Measurements from ENCODE around the gene ZNF324B. TPM values are rescaled to one million over a fixed set of nuclear protein-coding genes. Genes with fewer than 3 reads are reported as not detected.

Gene ZNF324B
- total and polyA plus RNA-seq, 10 of the 15 experiments (the other 5 are each of a cell fraction or from before 2014, with no cell fraction given): 0.11 to 12.8 (median 4.0) TPM

DNA sequence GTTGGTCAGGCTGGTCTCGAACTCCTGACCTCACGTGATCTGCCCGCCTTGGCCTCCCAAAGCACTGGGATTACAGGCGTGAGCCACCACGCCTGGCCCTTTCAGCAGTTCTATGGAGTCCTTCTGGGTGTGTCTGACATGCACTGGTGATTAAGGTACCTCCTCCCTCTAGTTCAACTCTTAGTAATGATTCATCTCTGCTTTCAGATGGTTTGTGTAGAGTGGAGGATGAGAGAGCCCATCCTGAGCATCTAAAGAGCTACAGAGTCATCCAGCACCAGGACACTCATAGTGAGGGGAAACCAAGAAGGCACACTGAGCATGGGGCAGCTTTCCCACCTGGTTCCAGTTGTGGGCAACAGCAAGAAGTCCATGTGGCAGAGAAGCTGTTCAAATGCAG lies 34.8 kb upstream of the ZNF324B start:
- in situ Hi-C loops (cut with MboI) (no loop called here), intact Hi-C loops (cut with micrococcal nuclease; ENCODE audit: unreplicated experiment) (no loop called here)
- ATAC-seq: no peak
- Histone ChIP-seq H3K9ac (ENCODE audit: control insufficient read depth, insufficient read depth, low read length) (no peak overlapping the region), H3K4me1 (ENCODE audit: control insufficient read depth, insufficient read depth, low read length) (no peaks in the 10 kb centered on the region), H3K4me3 (no peak overlapping the region), H3K27ac (ENCODE audit: control insufficient read depth, insufficient read depth) (no peak overlapping the region), H3K36me3 (ENCODE audit: control insufficient read depth in 2 of 2, insufficient read depth in 2 of 2, low read length in 1 of 2) (peaks cover 8 to 17% of the 10 kb centered on the region in 2 experiments), H2AFZ (ENCODE audit: control insufficient read depth, low read depth, low read length) (no peak overlapping the region), H3K4me2 (ENCODE audit: control insufficient read depth, insufficient read depth) (no peak overlapping the region), H4K20me1 (ENCODE audit: control insufficient read depth, insufficient read depth) (no peaks in the 10 kb centered on the region), H3K9me3 (replicated peaks; ENCODE audit: control insufficient read depth, insufficient read depth, low read length) (peaks cover 6% of the 10 kb centered on the region), H3K27me3 (replicated peaks in 1 of 2; ENCODE audit: control insufficient read depth in 2 of 2, insufficient read depth in 2 of 2, low read length in 1 of 2) (no peaks in the 10 kb centered on the region), H3K79me2 (ENCODE audit: control insufficient read depth, insufficient read depth, low read length) (no peaks in the 10 kb centered on the region)
- RAD21 ChIA-PET (ENCODE audit: unreplicated experiment): no interaction called here
- DNase-seq (ENCODE audit: low read depth, low spot score): no peak
- no TSS peak for BruUV-seq (replicated peaks)
- CTCF ChIA-PET: no interaction called here
- SMC1A ChIA-PET (ENCODE audit: uncharacterized antibody, unreplicated experiment): interaction anchor here (0.6 kb wide), 1 partner anchor 682 kb away, joined by 4 read pairs; no protein-coding TSS in a partner anchor
- POLR2A ChIA-PET: no interaction called here
- no peak for TF ChIP-seq CREB1 (IDR thresholded peaks at IDR 0.05; ENCODE audit: low read depth)
- FAIRE-seq: no peak
- 91% methylated on average over 5 of the region's 5 CpGs for WGBS (ENCODE audit: insufficient coverage, insufficient replicate concordance, low lambda C conversion rate, missing lambda C conversion rate)

DNA sequence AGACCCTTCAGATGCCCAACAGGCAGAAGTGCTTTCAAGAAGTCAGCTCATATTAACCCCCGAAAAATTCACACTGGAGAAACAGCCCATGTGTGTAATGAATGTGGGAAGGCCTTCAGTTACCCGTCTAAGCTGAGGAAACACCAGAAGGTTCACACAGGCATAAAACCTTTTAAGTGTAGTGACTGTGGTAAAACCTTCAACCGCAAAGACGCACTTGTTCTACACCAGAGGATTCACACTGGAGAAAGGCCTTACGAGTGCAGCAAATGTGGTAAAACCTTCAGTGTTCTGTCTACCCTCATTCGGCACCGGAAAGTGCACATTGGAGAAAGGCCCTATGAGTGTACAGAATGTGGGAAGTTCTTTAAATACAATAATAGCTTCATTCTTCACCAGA lies 34.4 kb upstream of the ZNF324B start:
- Histone ChIP-seq H3K4me2 (ENCODE audit: control insufficient read depth, insufficient read depth) (no peak overlapping the region), H3K27me3 (replicated peaks in 1 of 2; ENCODE audit: control insufficient read depth in 2 of 2, insufficient read depth in 2 of 2, low read length in 1 of 2) (no peaks in the 10 kb centered on the region), H3K4me3 (no peak overlapping the region), H3K4me1 (ENCODE audit: control insufficient read depth, insufficient read depth, low read length) (no peaks in the 10 kb centered on the region), H4K20me1 (ENCODE audit: control insufficient read depth, insufficient read depth) (no peaks in the 10 kb centered on the region), H3K27ac (ENCODE audit: control insufficient read depth, insufficient read depth) (no peak overlapping the region), H3K79me2 (ENCODE audit: control insufficient read depth, insufficient read depth, low read length) (no peaks in the 10 kb centered on the region), H2AFZ (ENCODE audit: control insufficient read depth, low read depth, low read length) (no peak overlapping the region), H3K9ac (ENCODE audit: control insufficient read depth, insufficient read depth, low read length) (no peak overlapping the region), H3K36me3 (ENCODE audit: control insufficient read depth in 2 of 2, insufficient read depth in 2 of 2, low read length in 1 of 2) (peaks cover 8 to 17% of the 10 kb centered on the region in 2 experiments), H3K9me3 (replicated peaks; ENCODE audit: control insufficient read depth, insufficient read depth, low read length) (peaks cover 6% of the 10 kb centered on the region)
- DNase-seq (ENCODE audit: low read depth, low spot score): no peak
- CTCF ChIA-PET: no interaction called here
- ATAC-seq: no peak
- SMC1A ChIA-PET (ENCODE audit: uncharacterized antibody, unreplicated experiment): no interaction called here
- intact Hi-C loops (cut with micrococcal nuclease; ENCODE audit: unreplicated experiment): no loop called here
- WGBS (ENCODE audit: insufficient coverage, insufficient replicate concordance, low lambda C conversion rate, missing lambda C conversion rate): 89% methylated on average over 7 of the region's 7 CpGs
- no TSS peak for BruUV-seq (replicated peaks)
- TF ChIP-seq SMAD1 (IDR thresholded peaks at IDR 0.05; ENCODE audit: low read depth, partially characterized antibody): no peak
- TF ChIP-seq EGR1 (IDR thresholded peaks at IDR 0.05; ENCODE audit: borderline replicate concordance in 1 of 2, low read depth in 2 of 2, low read length in 2 of 2): no peak
- no peak for TF ChIP-seq CHD4 (IDR thresholded peaks at IDR 0.05)
- no peak for TF ChIP-seq ZNF622 (IDR thresholded peaks at IDR 0.05)
- TF ChIP-seq SRF (IDR thresholded peaks at IDR 0.05; ENCODE audit: low read depth in 2 of 2, low read length in 2 of 2): no peak
- no peak for TF ChIP-seq ATF7 (IDR thresholded peaks at IDR 0.05; ENCODE audit: low read depth)
- TF ChIP-seq NR2F1 (conservative IDR thresholded peaks at IDR 0.05): no peak
- TF ChIP-seq FOXM1 (IDR thresholded peaks at IDR 0.05; ENCODE audit: low read depth, low read length): no peak
- TF ChIP-seq ZNF217 (IDR thresholded peaks at IDR 0.05): no peak
- POLR2A ChIA-PET: no interaction called here
- in situ Hi-C loops (cut with MboI): no loop called here
- RAD21 ChIA-PET (ENCODE audit: unreplicated experiment): no interaction called here
- FAIRE-seq: no peak
